GM12864 (cell line): Measurements from ENCODE around the gene KRTAP5-1.
"Not testable (repeated sequence)": the region's sequence is repeated elsewhere in the genome, so short reads cannot be mapped to it uniquely, and the experiment has no call there.

Experiments
- DNase-seq: peaks from one replicate; pipeline ENCODE4 v3.0.0-alpha.2; 2011; ENCODE audit warnings: low read depth
- H3K4me3 ChIP-seq: 2 replicates; pipeline ENCODE4 v1.5.1; 2011; ENCODE audit warnings: mild to moderate bottlenecking, low read depth, low read length, control low read depth
- TF ChIP-seq, protein P1 (sequence below): IDR thresholded peaks from 2 replicates; pipeline ENCODE4 v1.5.1; 2011; ENCODE audit warnings: low read depth, mild to moderate bottlenecking, moderate library complexity, low read length, control low read depth, inconsistent platforms; ENCODE audit errors: missing control alignments

The KRTAP5-1 gene, protein sequence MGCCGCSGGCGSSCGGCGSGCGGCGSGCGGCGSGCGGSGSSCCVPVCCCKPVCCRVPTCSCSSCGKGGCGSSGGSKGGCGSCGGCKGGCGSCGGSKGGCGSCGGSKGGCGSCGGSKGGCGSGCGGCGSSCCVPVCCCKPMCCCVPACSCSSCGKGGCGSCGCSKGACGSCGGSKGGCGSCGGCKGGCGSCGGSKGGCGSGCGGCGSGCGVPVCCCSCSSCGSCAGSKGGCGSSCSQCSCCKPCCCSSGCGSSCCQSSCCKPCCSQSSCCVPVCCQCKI

GRCh38 chr11:1584661-1585370 lies at the start of gene KRTAP5-1:
Gene KRTAP5-1, minus strand, starts transcription at chr11:1585283. Its CDS starts 34 bp downstream, at chr11:1585249.
- not testable (repeated sequence) for H3K4me3 ChIP-seq, DNase-seq

GRCh38 chr11:1633864-1634263 lies 48.8 kb upstream of the KRTAP5-1 start:
- TF ChIP-seq, protein P1, sequence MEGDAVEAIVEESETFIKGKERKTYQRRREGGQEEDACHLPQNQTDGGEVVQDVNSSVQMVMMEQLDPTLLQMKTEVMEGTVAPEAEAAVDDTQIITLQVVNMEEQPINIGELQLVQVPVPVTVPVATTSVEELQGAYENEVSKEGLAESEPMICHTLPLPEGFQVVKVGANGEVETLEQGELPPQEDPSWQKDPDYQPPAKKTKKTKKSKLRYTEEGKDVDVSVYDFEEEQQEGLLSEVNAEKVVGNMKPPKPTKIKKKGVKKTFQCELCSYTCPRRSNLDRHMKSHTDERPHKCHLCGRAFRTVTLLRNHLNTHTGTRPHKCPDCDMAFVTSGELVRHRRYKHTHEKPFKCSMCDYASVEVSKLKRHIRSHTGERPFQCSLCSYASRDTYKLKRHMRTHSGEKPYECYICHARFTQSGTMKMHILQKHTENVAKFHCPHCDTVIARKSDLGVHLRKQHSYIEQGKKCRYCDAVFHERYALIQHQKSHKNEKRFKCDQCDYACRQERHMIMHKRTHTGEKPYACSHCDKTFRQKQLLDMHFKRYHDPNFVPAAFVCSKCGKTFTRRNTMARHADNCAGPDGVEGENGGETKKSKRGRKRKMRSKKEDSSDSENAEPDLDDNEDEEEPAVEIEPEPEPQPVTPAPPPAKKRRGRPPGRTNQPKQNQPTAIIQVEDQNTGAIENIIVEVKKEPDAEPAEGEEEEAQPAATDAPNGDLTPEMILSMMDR: no peak
- no peak for DNase-seq
- no peak overlapping the region for H3K4me3 ChIP-seq

- DNase-seq: no peak
- H3K4me3 ChIP-seq: no peak overlapping the region
- TF ChIP-seq, protein P1: no peak
Observed at GRCh38 chr11:1632053-1632714, 47.1 kb upstream of the KRTAP5-1 start.

DNA sequence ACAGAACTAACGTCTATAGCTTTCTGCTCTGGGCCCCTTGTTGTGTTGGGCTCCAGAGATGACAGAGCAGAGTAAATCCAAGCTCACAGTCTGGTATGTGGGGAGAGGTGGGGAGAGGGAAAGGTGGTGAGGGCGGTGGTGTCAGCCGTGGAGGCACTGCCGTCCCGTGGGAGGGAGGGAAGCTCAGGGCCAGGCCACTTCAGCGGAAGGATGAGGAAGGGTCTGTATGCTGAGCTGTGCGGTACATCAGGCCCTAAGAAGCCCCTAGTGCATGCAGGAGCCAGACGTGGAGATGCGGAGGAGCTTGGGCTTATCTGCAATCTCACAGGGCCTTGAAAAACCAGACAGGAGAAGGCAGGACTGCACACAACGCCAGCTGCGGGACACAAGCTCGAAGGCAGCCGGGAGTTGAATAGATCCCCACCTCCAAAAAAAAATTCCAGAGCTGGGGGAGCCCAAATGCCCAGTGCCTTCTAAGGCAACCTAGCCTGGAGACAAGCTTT lies 46.0 kb upstream of the KRTAP5-1 start:
- H3K4me3 ChIP-seq: no peak overlapping the region
- no peak for DNase-seq
- TF ChIP-seq, protein P1: no peak

DNA sequence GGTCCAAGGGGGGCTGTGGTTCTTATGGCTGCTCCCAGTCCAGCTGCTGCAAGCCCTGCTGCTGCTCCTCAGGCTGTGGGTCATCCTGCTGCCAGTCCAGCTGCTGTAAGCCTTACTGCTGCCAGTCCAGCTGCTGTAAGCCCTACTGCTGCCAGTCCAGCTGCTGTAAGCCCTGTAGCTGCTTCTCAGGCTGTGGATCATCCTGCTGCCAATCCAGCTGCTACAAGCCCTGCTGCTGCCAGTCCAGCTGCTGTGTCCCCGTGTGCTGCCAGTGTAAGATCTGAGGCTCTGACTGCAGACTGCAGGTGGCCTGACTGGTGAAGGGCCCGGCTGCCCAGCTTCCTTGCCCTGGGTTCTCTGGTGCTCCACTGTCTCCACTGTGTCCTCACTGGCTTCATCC lies 45.2 kb upstream of the KRTAP5-1 start:
- H3K4me3 ChIP-seq: no peak overlapping the region
- TF ChIP-seq, protein P1: no peak
- DNase-seq: no peak

GRCh38 chr11:1629326-1630185 lies 44.5 kb upstream of the KRTAP5-1 start, which contains the start of gene KRTAP5-5:
Gene KRTAP5-5, plus strand, starts transcription at chr11:1629775. Its CDS starts 66 bp downstream, at chr11:1629841.
- TF ChIP-seq, protein P1: no peak
- H3K4me3 ChIP-seq: no peak within 1 kb of the TSS
- no peak for DNase-seq
